Inflammatory macrophage treated with lipopolysaccharide for 1 hour (primary cell): Measurements from ENCODE around the gene MGAT5.
A peak's percentile ranks its signal among the peaks of the same experiment; 100 is the strongest.

Experiments
- DNase-seq, 2 donors: peaks; one replicate each; pipeline ENCODE4 v3.0.0-alpha.2; 2020 to 2022

The MGAT5 gene

DNA sequence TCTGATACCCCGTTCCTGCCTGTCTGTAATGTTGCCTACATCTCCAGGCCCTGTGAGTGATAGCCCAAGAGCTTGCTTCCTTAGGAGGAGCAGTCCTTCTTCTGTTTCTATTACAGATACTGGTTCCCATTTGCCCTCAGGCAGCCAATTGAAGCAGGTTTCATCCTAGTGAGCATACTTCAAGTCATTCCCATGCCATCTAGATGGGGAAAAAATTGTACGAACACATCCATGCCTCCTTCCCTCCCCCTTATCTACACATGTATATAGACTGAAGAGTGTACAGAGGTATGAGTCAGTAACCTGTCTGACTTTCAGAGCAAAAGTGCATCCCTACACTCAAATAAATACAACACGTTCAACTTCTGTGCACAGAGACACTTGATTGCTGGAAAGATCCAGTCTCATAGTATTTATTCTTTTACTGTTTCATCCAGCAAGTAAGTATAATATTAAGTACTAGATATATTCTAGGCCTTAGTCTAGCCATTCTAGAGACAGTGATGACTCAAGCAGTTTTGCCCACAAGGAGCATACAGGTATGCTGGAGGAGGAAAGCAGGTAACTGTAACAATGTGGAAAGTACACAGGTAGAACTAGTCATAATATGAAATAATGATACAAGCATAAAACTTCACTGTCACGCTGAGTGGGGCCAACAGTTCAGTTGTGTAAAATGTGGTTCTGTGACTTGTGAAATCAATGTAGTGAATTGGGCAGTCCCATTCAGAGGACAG is 153.4 kb downstream of the MGAT5 start:
- no peak for DNase-seq

DNA sequence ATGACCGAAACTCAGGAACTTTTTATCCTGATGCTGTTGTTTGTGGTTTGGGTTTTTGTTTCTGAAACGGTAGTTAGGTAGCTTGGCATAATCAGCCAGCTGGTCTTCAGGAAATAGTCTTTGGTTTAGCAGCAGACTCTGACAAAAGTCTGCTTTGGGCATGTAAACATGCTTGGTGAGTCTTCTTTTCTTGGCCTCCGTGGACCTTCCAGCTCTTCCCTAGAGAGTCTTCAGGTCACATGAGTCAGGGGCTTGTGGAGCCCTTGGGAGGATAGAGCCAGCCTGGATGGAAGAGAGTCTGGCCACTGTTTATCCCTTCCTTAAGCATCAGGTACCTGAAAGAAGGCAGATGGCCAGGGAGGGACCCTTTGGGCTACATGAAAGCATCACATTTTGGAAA is 154.5 kb downstream of the MGAT5 start:
- DNase-seq: no peak

DNA sequence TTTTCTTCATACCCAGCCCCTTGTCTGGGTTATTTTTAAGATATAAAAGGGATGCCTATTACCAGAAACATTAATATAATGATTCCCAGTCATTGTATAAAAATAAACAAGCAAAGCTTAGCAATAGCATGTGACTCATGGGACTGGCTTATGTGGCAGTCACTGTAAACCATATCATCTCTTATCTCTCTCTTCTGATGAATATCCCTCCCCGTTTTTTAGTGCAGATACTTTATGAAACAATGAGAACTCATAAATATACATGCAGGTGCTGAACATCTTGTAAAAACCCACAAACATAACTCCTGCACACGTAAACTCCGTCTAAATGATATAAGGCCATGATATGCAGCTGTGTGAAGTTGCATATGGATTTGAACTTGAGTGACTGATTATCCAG is 154.9 kb downstream of the MGAT5 start:
- no peak for DNase-seq

DNA sequence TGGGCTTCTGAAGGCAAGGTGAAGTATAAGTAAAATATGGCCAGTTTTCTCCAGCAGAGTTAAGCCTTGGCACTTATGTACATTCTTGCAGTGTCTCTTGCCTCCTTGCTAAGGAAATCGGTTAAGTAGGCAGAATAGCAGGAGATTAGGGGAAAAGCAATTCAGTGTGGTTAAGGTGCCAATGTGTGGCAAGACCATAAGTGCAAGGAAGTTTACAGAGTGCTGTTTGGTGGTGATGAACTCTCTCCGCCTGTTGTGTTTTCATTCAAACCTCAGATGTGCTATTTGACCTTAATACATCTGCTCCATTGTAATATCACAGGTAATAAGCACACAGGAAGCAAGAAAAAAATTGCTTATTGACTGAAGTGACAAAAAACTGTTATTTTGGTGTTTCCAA is 156.1 kb downstream of the MGAT5 start:
- DNase-seq: no peak

DNA sequence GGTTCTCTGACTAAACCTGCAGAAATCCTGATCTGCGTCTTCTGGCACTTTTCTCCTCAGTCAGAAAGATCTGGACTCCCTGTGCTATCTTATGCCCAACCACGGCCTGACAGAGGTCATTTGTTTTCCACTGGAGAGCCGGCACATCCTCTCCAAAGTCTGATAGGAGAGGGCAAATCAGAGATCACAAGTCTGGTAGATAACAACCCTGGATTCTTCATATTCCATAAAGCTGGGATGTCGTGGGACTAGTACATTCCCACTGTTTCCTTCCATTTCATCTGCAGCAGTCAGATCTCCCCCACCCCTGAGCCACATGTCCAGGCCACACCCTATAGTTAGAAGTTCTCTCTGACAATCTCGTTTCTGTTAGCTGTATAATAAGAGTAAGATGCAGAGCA is 157.0 kb downstream of the MGAT5 start:
- DNase-seq: no peak

DNA sequence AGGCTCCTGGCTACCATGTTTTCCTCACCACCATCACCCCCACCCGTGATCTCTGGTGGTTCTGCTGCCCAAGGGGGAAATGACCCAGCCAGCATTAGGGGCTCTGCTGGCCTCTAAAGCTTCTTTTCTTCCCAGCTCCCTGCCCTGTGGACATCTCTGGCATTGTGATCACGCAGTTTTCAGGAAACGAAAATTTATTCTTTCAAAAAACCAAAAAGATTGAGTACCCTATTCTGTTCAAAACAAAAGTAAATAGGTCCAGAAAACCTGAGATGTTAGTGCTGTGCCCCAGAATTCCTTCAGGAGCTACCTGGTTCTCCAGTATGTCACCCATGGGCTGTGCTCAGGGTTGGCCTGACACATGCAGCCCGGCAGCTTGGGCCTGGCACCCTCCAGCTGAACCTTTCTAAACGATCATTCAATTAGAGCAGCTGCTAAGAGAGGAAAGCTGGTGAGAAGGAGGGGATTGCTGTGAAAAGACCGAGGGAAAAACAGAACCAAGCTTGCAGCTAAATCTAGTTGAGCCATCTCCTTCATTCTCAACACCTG is 157.5 kb downstream of the MGAT5 start:
- no peak for DNase-seq

DNA sequence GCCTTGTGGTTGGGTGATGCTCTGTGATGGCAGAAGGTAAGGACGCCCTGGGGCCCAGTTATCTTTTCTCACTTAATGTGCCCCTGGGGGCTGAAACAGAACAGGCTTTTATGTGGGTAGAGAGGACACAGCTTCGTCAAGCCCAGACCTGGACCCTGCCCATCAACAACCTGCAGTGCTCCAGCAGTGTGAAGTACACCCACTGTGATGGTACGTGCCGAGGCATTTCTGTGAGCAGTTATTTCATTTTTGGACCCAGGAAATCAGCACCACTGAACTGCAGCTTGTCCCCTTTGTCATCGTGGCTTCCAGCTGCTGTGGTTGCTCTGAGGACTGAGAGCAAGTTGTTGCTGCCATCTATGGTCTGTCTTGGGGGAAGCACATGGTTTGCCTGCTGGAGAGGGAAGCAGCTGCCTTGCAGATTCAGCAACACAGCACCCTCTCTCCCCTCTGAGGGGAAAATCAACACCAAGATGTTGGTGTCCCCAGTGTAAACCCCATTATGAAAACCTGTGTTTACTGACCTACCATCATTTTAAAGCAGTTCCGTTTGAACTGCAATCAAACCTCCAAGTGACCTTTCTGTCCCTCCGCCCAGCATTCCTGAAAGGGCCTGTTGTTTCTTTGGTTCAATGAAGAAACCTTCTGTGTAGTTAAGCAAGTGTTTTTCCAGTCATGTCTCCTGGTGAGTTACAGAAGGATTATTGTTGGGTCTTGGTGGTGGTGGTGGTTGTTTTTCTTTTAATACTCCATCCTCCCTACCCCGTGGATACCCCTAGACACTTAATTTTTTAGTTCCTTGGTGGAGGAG is 158.2 kb downstream of the MGAT5 start:
- DNase-seq: peak in 1 of 2 donors; percentile 12

DNA sequence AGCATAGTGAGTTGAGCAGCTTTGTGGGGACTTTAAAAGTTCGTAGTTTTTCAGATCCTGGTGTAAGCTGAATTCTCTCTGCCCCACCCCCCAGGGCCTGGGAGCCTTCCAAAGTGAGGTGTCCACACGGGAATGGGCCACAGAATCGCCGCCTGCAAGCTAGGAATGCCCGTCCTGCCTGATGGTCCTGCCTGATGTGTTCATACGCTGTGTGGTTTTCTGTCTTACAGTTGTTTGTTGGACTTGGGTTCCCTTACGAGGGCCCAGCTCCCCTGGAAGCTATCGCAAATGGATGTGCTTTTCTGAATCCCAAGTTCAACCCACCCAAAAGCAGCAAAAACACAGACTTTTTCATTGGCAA is 158.7 kb downstream of the MGAT5 start:
- no peak for DNase-seq

DNA sequence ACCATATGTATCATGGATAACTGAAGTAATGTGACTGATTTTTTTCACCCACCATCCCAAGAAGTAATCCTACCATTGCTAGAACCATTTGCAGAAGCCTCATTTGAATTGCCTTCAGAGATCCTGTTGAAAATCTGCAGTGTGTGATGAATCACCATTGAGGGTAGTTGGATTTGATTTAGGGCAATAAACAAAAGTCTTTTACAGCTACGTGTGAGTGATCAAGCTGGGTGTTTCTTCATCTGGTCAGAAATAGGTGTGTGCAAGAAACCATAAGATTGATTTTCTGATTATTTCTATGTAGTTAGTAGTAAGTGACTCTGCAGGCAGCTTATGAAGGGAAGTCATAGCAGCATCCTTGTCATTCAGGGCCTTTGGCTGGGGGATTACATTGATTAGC is 159.6 kb downstream of the MGAT5 start:
- DNase-seq: no peak

DNA sequence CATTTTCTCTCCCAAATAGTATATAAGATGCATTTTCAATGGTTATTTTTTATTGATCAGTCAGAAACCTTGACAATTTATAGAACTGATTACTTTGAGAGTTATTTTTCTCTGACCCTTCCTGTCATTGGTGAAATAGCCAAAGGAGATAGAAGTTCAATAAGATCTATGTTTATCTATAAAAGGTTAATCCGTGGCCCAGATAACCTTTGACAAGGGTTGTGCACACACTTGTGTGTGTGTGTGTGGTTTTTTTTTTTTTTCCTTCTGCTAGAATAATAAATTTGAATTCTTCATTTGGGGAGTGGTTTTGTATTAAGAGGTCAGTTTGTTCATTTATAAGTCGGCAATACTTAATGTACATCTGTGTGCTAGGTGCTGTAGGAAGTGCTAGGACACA is 160.0 kb downstream of the MGAT5 start:
- DNase-seq: no peak

DNA sequence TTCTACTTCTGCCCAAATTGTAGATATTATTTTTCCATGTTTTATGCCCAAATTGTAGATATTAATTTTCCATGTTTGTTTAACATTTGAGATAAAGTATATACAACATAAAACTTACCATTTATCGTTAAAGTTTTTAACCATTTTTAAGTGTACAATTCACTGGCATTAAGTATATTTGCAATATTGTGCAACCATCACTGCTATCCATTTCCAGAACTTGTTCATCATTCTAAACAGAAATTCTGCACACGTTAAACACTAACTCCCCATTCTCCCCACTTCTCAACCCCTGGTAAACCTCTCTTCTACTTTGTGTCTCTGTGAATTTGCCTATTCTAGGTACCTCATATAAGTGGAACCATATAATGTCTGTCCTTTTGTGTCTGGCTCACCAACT is 162.1 kb downstream of the MGAT5 start:
- DNase-seq: no peak

DNA sequence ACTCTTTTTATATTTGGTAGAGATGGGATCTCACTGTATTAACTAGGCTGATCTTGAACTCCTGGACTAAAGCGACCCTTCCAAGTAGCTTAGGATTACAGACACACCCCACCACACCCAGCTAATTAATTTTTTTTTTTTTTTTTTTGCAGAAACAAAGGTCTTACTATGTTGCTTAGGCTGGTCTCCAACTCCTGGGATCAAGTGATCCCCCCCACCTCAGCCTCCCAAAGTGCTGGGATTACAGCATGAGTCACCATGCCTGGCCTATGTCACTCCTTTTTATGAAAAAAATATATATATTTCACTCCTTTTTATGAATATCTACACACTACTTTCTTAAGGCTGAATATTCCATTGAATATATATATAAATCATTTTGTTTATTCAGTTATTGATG is 162.8 kb downstream of the MGAT5 start:
- no peak for DNase-seq

DNA sequence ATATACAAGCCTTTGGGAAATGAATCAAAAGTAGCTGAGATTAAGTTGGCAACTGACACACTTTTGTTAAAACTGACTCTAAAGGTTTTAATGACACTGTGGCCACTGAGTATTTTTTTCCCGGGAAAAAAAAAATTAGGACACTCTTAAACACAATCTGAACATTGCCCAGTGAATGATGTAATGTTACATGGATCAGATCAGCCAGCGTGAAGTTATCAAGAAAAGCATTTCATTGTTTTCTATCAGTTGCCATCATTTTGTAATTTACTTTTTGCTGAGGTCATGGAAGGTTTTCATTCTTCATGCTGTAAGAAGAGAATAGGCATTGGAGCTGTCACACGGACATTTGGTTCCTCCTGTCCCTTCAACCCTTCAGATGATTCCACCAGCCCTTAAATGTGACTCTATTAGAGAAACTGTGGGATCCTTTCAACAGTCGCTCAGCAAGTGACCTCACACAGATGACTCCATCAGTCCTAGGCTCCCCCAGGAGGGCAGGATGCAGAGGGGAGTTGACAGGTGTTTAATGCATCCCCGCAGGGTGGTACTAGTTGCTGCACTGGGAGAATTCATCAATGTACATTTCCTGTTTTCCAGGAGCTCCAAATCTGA is 164.2 kb downstream of the MGAT5 start:
- DNase-seq: no peak

DNA sequence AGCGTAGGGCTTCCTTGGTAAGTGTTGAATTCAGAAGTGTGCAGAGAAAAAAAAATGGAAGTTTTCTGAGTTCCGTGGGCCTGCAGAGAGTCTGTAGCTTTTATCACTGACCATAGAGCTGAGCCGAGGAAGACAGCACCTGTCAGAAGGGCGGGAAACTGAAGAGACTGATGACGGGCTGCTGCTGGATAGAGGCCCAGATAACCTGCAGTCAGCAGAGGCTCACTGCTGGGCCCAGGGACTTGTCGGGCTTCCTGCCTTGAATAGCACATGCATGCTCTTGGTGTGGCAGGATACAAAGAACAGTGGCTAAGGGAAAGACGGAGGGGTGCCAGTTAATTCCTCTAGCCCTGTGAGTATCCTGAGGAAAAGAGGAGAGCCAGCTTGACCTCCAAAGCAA is 166.4 kb downstream of the MGAT5 start:
- DNase-seq: no peak

DNA sequence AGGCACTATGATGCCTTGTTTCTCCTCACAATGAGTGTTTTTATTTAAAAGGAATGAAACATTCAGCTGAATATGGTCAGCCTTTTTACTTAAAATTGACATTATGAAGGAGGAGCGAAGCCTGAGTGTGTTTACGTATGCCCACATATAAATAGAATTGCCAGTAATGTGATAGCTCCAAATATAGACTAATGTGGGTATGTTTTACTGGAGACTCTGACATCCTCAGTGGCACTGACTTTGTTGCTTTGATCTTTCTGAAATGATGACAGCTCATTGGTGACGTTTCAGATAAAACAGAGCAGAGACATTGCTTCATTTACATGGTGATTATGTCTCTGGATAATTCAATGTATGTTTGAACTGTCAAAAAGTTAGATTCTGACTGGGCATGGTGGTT is 167.0 kb downstream of the MGAT5 start:
- no peak for DNase-seq

DNA sequence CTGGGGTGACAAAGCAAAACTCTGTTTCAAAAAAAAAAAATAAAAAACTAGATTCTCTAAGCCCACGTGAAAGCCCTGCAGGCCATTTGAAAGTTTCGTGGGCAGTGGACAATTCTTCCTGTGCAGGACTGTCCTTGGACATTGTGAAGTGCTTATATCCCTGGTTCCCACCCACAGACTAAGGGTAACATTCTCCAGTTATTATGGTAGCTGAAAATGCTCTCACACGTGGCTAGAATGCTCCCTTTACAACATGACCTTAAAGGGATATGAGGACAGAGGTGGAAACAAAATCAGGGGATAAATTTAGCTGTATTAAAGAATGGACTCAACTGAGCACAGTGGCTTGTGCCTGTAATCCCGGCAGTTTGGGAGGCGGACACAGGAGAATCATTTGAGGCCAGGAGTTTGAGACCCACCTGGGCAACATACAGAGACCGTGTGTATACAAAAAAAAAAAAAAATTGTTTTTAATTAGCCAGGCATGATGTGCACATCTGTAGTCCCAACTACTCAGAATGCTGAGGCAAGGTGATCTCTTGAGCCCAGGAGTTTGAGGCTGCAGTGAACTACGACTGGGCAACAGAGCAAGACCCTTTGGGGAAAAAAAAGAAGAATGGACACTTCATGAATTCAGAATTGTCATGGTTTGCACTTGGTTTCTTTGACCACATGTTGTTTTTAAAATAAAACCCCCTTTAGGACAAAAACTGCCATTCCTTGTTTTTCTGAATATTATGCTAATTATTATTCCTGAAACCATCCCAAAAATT is 167.9 kb downstream of the MGAT5 start:
- DNase-seq: no peak

DNA sequence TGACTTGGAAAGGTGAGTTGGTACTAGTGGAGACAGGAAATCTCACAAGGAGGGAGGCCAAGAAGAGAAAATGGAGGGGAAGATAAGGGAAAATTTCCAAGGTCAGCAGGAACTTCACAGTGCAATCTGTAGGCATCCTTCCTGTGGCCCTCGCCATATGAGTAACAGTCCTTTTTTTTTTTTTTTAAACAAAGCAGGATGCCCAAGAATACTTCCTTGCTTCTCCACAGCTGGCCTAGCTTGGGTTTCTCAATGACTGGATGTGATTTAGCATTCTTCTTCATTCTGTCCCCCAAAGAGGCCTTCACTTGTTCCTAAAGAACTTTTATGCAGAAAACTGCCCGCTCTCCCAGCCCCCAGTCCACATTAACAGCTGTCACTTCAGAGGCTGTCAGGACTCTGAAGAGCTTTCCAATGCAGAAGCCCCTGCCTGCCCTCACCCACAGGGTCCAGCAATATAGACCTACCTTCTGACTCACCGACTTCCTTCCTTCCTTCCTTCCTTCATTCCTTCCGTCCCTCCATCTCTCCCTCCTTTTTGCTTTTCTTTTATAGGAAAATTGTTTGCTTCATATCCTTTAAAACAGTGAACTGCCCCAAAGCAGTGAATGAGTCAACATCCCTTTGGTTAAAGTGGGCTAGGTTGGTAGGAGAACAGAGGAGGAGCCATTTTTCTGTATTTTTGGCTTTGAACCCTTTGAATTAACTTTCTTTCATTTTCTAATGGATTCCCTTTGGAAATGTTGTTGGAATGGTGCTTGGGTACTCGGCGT is 172.0 kb downstream of the MGAT5 start:
- DNase-seq: no peak

DNA sequence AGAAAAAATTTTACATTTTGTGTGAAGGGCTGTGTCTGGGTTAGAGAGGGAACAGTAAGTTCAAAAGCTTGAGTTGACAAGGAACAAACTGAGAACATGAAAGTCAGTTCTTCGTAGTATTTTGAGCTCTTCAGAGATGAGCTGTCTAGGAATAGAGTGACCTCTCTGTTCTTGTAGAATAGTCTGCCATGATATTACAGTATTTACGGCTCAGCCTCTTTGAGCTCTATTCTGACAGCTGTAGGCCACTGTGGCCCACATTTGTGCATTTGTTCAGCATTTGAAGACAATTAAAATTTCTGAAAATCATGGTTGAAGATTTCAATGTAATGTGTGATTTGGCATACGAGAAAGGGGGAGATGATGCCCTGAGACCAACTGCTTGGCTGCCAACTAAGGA is 172.8 kb downstream of the MGAT5 start:
- DNase-seq: no peak

DNA sequence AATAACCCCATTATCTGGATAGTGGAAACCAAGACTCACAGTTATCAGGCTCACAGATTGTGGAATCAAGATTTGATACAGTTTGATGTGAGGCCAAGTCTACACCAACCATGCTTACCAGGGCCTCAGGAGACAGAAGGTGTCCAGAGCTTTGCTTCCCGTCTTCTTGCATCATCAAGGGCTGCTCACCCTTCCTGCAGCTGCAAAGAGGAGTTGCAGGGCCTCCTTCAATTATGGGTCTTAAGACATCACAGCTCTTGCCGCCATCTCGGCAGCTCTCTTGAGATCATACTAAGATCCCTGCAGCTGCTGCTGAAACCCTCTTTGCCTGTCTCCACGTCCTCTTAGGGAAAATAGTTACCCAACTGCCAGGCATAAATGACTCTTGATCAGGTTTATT is 176.0 kb downstream of the MGAT5 start:
- no peak for DNase-seq

DNA sequence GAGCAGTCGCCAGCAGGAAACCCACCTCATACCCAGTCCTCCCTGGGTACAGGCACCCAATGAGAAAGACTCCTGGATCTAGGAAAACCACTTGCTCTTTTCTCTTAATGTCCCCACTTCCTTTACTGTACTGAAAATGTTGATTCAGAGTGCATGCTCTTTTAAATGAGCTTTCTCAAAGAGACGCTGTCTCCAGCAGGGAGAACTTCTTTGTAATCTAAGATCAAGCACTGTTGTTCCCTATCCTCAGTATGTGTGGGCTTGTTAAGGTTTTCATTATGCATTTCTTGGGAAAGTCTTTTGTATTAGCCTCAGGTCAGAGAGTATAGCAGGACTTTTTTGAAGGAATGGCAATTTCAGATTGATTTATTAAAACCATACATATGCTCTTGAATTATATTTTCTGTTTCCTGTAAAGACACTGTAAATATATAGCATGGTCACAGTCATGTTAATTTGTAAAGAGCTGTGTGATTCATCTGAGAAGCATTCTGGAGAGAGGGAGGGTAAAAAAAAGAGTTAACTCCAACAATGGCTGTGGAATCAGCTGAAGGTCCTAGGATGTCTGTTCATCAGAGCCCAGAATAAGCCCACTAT is 178.1 kb downstream of the MGAT5 start:
- no peak for DNase-seq

DNA sequence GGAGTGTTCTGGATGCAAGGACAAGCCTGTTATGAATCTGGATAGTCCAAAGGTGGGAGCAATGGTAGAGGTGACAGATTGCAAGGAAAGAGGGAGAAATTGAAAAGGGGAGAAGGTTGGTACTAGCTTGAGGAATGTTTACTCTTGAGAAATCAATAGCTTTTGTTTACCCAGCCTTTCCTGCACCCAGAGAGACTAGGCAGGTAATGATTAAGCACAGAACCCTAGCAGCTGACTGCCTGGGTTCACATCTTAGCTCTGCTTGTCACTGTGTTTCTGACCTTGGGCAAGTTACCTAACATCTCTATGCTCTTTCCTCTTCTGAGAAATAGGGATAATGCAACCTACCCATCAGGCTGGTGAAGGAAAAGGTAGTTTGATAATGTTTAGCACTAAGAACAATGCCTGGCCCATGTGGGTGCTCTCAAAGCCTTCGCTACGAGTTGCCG is 178.6 kb downstream of the MGAT5 start:
- no peak for DNase-seq

DNA sequence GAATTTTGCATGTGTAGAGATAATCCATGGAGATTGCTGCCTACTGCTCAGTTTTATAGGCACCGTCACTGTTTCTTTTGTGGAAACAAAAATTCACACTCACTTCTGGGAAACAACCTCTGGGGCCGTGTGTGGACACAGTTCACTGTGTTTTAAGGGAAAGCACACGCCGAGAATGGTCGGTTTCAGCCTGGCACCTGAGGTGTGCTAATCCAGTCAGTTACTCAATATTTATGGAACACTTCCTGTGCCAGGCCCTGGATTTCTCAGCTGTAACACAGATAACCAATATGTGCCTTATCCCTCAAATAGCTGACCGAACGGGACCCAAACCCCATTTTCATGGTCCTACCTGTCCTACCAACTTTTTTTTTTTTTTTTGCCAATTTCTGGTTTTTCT is 179.6 kb downstream of the MGAT5 start:
- no peak for DNase-seq
